Stomach (tissue), 4 donors: ENCODE measurements around the gene ARHGAP32.

Experiments
- CTCF ChIP-seq, 7 experiments: fragments of 450-650 bp in 4 of 7; fragments of 200-600 bp in 3 of 7; sonication (generic) in 3 of 7; IDR thresholded peaks; one replicate each; pipeline ENCODE4 v1.5.1; 2016 to 2019; ENCODE audit warnings: antibody characterized with exemption in 7 of 7, control low read depth in 2 of 7, mild to moderate bottlenecking in 1 of 7
- EP300 ChIP-seq: sonication (generic); formaldehyde crosslinking; IDR thresholded peaks from one replicate; pipeline ENCODE4 v1.6.1; 2017; ENCODE audit warnings: antibody characterized with exemption
- POLR2A ChIP-seq, 4 donors: fragments of 450-650 bp; IDR thresholded peaks; one replicate each; pipeline ENCODE4 v1.6.1; 2016; ENCODE audit warnings: antibody characterized with exemption in 4 of 4, control low read depth in 2 of 4, mild to moderate bottlenecking in 1 of 4, moderate library complexity in 1 of 4
- POLR2AphosphoS5 ChIP-seq, 3 donors: sonication (generic); formaldehyde crosslinking; IDR thresholded peaks; one replicate each; pipeline ENCODE4 v1.6.1; 2016; ENCODE audit warnings: antibody characterized with exemption in 3 of 3

- TF ChIP-seq CTCF (IDR thresholded peaks at IDR 0.05) (no peak), POLR2A (IDR thresholded peaks at IDR 0.05) (no peak), POLR2AphosphoS5 (IDR thresholded peaks at IDR 0.05) (no peak), EP300 (no peak)
Observed at GRCh38 chr11:128941573-128942271, 250.4 kb downstream of the ARHGAP32 start.
